BLaER1 (cell line): Measurements from ENCODE around the gene CA10.

Experiments
- H3K27ac ChIP-seq: shearing (Covaris generic); formaldehyde crosslinking; 2 replicates; pipeline ENCODE4 v1.8.1; 2022
- H3K27me3 ChIP-seq: shearing (Covaris generic); formaldehyde crosslinking; 2 replicates; pipeline ENCODE4 v1.8.1; 2022
- H3K36me3 ChIP-seq: shearing (Covaris generic); formaldehyde crosslinking; 2 replicates; pipeline ENCODE4 v1.8.1; 2022
- H3K4me1 ChIP-seq: shearing (Covaris generic); formaldehyde crosslinking; 2 replicates; pipeline ENCODE4 v1.8.1; 2022
- H3K4me2 ChIP-seq: shearing (Covaris generic); formaldehyde crosslinking; 2 replicates; pipeline ENCODE4 v1.8.1; 2022
- H3K4me3 ChIP-seq: shearing (Covaris generic); formaldehyde crosslinking; 2 replicates; pipeline ENCODE4 v1.8.1; 2022
- H3K9ac ChIP-seq: shearing (Covaris generic); formaldehyde crosslinking; 2 replicates; pipeline ENCODE4 v1.8.1; 2022
- H3K9me3 ChIP-seq: shearing (Covaris generic); formaldehyde crosslinking; 2 replicates; pipeline ENCODE4 v1.8.1; 2022
- H4K20me1 ChIP-seq: shearing (Covaris generic); formaldehyde crosslinking; 2 replicates; pipeline ENCODE4 v1.8.1; 2022
- Cebpa-rat ChIP-seq: shearing (Covaris generic); IDR thresholded peaks from 2 replicates; pipeline ENCODE4 v1.8.1; 2022

Gene CA10

DNA sequence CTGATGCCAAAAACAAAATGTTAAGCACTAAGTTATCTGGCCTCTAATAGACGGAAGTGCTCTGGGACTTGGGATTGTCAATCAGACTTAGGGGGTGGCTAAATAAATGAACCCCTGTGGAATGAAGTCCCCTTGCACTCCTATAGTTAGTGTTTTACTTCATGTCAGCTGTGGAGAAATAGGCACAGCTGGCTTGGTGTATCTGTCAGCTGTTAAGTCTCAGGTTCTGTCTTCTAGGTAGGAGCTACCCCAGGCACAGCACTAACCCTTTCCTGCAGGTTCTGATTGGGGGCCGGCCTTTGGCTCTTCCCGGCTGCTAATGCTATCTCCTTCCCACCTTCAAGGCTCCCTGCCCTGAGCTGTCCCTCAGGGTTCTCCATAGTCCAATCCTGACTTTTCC, 487.6 kb downstream of the CA10 start:
- Histone ChIP-seq H3K27ac (no peak overlapping the region), H3K4me2 (no peak overlapping the region), H4K20me1 (no peaks in the 10 kb centered on the region), H3K4me3 (no peak overlapping the region), H3K9me3 (peaks cover 15% of the 10 kb centered on the region), H3K4me1 (no peaks in the 10 kb centered on the region), H3K27me3 (no peaks in the 10 kb centered on the region), H3K9ac (no peak overlapping the region), H3K36me3 (no peaks in the 10 kb centered on the region)
- no peak for TF ChIP-seq Cebpa-rat

DNA sequence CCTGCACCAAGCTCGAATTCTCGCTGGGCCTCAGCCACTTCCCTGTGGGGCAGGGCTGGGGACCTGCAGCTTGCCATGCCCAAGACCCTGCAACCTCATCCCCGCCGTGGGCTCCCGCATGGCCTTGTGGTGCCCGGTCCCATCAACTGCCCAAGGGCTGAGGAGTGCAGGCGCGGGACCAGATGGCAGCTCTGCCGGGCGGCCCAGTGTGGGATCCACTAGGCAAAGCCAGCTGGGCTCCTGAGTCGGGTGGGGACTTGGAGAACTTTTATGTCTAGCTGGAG, 489.6 kb downstream of the CA10 start:
- Histone ChIP-seq H3K4me1 (no peaks in the 10 kb centered on the region), H3K4me2 (no peak overlapping the region), H3K36me3 (no peaks in the 10 kb centered on the region), H3K9me3 (peaks cover 15% of the 10 kb centered on the region), H3K9ac (no peak overlapping the region), H3K27ac (no peak overlapping the region), H3K4me3 (no peak overlapping the region), H3K27me3 (no peaks in the 10 kb centered on the region), H4K20me1 (no peaks in the 10 kb centered on the region)
- no peak for TF ChIP-seq Cebpa-rat

DNA sequence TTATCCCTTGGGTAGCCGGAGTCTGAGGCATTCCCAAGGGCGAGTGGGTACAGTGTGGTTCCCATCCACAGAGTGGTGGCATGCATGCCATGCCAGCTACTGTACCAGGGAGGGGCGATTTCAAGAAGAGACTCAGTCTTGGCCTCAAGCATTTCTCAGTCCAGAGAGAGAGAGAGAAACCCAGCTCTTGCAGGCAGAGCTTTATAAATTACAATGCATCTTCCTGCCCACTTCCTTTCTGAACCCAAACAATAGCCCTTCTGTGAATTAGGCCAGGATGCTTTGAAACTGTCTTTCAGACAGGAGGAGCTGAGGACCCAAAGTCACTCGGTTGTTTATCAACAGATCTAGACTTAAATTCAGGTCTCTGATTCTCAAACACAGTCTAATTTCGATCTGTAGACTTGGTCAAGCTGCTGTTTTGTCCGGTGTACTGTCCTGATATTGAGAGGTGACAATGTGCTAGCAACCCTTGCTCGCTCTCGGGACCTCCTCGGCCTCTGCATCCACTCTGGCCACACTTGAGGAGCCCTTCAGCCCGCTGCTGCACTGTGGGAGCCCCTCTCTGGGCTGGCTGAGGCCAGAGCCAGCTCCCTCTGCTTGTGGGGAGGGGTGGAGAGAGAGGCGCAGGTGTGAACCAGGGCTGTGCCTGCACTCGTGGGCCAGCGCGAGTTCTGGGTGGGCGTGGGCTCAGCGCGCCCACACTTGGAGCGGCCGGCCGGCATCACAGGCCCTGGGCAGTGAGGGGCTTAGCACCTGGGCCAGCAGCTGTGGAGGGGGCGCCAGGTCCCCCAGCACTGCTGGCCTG, 490.2 kb downstream of the CA10 start:
- Histone ChIP-seq H3K4me1 (no peaks in the 10 kb centered on the region), H3K36me3 (no peaks in the 10 kb centered on the region), H3K4me3 (no peak overlapping the region), H4K20me1 (no peaks in the 10 kb centered on the region), H3K9ac (no peak overlapping the region), H3K4me2 (no peak overlapping the region), H3K9me3 (peaks cover 15% of the 10 kb centered on the region), H3K27ac (no peak overlapping the region), H3K27me3 (no peaks in the 10 kb centered on the region)
- no peak for TF ChIP-seq Cebpa-rat

DNA sequence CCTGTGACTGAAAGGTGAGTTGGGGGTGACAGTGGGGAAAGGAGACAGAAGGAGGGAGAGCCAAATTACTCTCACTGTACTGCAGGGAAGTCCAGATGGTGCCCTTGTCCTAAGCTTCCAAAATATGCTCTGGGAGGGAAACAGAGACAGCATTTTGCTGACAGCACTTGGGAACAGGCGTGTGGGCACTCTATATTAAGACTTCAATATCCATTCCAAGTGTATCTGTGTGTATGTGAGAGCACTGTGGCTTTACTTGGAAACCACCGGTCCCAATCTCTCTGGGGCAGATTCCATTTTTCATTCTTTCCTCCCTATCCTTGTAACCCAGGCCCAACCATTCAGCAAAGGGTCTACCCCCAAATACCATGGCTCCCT, 490.8 kb downstream of the CA10 start:
- Histone ChIP-seq H4K20me1 (no peaks in the 10 kb centered on the region), H3K9me3 (peaks cover 15% of the 10 kb centered on the region), H3K4me1 (no peaks in the 10 kb centered on the region), H3K9ac (no peak overlapping the region), H3K27ac (no peak overlapping the region), H3K4me3 (no peak overlapping the region), H3K36me3 (no peaks in the 10 kb centered on the region), H3K27me3 (no peaks in the 10 kb centered on the region), H3K4me2 (no peak overlapping the region)
- TF ChIP-seq Cebpa-rat = no peak

DNA sequence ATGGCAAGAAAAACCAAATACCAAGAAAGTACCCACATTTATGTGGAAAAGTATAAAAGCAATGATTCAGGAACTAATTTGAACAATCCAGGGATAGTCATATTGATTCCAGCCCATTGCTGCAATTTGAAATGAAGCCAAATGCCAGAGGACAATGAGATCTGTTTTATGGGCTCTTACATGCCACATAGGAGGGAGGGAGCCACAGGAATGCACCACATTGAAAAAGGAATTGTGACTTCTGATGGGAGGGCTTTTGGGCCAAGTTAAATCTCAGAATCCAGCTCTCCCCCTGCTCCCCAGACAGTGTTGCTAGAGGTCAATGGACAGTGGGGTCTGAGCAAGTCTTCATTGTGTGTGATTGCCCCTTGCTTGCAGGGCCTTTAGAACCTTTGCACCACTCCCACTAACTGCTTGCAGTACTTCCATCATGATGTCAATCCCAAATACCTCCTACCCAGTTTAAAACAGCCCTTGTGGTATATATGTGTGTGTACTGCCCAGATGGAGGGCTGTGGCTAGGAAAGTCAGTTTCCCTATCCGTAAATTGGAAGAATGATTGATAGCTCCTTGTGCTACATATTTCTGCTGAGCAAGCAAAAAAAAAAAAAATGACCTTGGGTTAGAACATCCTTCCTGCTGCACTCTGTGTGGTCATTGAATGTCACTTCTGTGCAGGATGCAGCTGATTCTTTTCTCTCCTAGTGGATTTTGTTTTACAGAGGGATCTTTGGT, 491.4 kb downstream of the CA10 start:
- H3K9me3 ChIP-seq = peaks cover 15% of the 10 kb centered on the region
- no peak overlapping the region for H3K27ac ChIP-seq
- no peak overlapping the region for H3K4me2 ChIP-seq
- H4K20me1 ChIP-seq = no peaks in the 10 kb centered on the region
- H3K9ac ChIP-seq = no peak overlapping the region
- TF ChIP-seq Cebpa-rat = no peak
- no peaks in the 10 kb centered on the region for H3K27me3 ChIP-seq
- no peaks in the 10 kb centered on the region for H3K4me1 ChIP-seq
- H3K36me3 ChIP-seq = no peaks in the 10 kb centered on the region
- H3K4me3 ChIP-seq = no peak overlapping the region

DNA sequence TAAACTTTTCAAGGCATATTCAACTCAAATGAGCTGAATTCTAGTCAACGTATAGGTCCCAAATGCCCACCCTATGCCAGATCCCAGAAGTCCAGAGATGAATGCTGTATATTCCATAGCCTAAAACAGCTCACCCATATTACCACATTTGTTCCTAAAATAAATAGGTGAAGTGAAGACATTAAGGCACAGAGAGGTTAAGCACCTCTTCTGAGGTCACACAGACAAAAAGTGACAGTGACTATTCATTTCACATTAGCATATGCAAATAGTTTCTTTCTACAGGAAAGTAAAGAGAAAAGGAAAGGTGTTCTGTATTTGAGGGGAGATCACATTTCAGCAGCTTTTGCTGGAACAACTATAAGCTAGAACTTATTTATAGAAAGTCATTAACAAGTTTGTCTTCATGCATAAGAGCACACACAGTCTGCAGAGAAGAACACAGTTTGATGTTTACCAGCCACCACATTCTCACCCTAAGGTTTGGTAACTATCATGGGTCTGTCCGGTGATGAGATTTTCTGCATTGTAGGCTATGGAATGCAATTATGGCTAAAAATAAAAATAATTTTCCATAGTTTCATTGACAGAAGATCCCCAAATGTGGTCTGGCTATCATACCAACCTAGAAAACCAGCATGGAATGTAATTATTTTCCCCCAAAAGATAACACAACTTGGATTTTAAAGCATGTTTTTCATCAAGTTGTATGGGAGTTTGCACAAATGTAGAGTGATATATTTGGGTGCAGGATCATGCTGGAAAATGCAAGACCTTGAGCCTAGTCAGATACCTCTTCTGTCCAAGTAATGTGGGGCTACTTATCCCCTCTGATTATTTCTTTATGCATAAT, 496.1 kb downstream of the CA10 start:
- H3K9ac ChIP-seq = no peak overlapping the region
- H3K36me3 ChIP-seq = no peaks in the 10 kb centered on the region
- no peaks in the 10 kb centered on the region for H3K27me3 ChIP-seq
- TF ChIP-seq Cebpa-rat = no peak
- no peaks in the 10 kb centered on the region for H4K20me1 ChIP-seq
- no peaks in the 10 kb centered on the region for H3K4me1 ChIP-seq
- no peak overlapping the region for H3K27ac ChIP-seq
- no peaks in the 10 kb centered on the region for H3K9me3 ChIP-seq
- no peak overlapping the region for H3K4me3 ChIP-seq
- H3K4me2 ChIP-seq = no peak overlapping the region

DNA sequence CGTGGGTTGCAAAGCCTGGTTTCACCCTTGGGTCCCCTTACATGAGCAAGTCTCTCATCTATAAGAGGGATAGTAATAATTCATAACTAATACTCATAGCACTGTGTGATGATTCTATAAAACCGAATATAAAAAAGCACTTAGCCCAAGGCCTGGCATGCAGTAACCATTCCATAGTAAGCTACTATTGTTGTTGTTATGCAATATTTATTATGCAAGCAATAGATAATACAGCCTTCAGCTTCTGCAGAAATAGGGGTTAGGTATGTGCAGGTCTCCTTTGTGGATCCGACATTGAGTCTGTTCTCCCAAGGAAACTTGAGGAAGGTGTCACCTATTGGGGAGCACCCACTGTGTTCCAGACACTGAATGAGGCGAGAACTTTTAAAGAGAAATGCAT, 497.1 kb downstream of the CA10 start:
- H3K27me3 ChIP-seq = no peaks in the 10 kb centered on the region
- H3K4me1 ChIP-seq = no peaks in the 10 kb centered on the region
- no peak overlapping the region for H3K4me3 ChIP-seq
- no peak overlapping the region for H3K27ac ChIP-seq
- H3K36me3 ChIP-seq = no peaks in the 10 kb centered on the region
- no peak for TF ChIP-seq Cebpa-rat
- H3K9ac ChIP-seq = no peak overlapping the region
- H4K20me1 ChIP-seq = no peaks in the 10 kb centered on the region
- H3K4me2 ChIP-seq = no peak overlapping the region
- H3K9me3 ChIP-seq = no peaks in the 10 kb centered on the region

DNA sequence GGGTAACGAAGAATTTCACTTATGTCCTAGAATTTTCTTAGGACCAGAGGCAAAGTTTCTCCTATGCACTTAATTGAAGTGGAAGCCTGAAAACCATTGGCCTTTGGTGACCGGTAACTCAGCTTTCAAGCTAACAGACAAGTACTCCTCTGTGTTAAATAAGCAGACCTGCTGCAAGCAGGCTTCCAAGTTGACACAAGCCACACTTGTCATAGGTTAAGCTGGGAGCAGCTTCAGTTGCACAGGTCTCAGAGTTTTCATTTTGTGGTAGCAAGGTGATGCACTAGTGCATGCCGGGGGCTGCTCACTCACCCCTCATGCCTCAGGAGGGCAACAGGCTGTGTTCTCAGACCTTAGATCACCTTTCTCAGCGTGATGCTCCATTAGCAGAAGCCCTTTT, 498.2 kb downstream of the CA10 start:
- H3K4me2 ChIP-seq = no peak overlapping the region
- no peaks in the 10 kb centered on the region for H3K36me3 ChIP-seq
- H3K9me3 ChIP-seq = no peaks in the 10 kb centered on the region
- no peak overlapping the region for H3K9ac ChIP-seq
- no peak overlapping the region for H3K27ac ChIP-seq
- H3K4me1 ChIP-seq = no peaks in the 10 kb centered on the region
- H3K4me3 ChIP-seq = no peak overlapping the region
- no peaks in the 10 kb centered on the region for H4K20me1 ChIP-seq
- no peaks in the 10 kb centered on the region for H3K27me3 ChIP-seq
- TF ChIP-seq Cebpa-rat = no peak

DNA sequence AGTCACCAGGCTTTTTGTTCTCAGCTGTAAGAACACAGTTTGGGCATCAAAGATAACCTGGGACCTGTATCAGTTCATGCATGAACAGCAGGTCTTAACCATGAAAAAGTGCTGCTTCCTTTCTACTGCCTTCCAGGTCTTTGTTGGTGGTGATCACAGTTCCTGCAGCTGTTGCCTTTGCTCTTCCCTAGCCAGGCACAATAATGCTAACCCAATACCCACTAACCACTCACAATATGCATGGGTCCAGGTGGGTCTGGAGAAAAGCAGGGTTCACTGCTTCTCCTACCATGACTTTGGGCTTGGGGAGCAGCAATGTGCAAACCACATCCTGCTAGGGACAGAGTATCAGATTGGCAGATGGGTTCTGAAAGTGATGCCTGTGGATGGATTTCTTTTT, 501.3 kb downstream of the CA10 start:
- no peaks in the 10 kb centered on the region for H4K20me1 ChIP-seq
- H3K4me1 ChIP-seq = no peaks in the 10 kb centered on the region
- no peak overlapping the region for H3K4me3 ChIP-seq
- H3K36me3 ChIP-seq = no peaks in the 10 kb centered on the region
- H3K9me3 ChIP-seq = no peaks in the 10 kb centered on the region
- no peak overlapping the region for H3K9ac ChIP-seq
- TF ChIP-seq Cebpa-rat = no peak
- H3K4me2 ChIP-seq = no peak overlapping the region
- H3K27ac ChIP-seq = no peak overlapping the region
- H3K27me3 ChIP-seq = no peaks in the 10 kb centered on the region

DNA sequence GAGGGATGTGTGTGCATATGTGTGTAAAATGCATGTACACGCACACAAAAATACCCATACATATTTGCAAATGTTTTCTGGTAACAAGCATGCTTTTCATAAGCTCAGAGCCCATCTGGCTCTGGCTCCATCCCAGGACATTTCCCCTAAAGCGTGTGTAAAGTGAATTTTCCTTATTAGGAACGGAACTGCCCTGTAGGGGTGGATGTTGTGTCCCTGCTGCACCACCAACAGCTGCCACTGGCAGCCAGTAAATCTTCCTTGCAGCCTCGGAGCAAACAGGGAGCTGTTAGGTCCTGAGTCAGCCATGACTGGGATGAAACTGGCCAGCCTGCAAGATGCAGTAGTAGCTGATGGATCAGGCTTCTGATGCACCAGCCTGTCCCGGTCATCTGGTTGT, 504.6 kb downstream of the CA10 start:
- Histone ChIP-seq H3K4me3 (no peak overlapping the region), H3K27me3 (no peaks in the 10 kb centered on the region), H3K27ac (no peak overlapping the region), H3K4me1 (peaks cover 22% of the 10 kb centered on the region), H3K36me3 (no peaks in the 10 kb centered on the region), H3K9ac (no peak overlapping the region), H3K4me2 (no peak overlapping the region), H3K9me3 (no peaks in the 10 kb centered on the region), H4K20me1 (no peaks in the 10 kb centered on the region)
- TF ChIP-seq Cebpa-rat = no peak
